ENCODE measurements around the gene ZNF680. TPM values are rescaled to one million over a fixed set of nuclear protein-coding genes. Genes with fewer than 3 reads are reported as not detected.

The ZNF680 gene
- total RNA-seq, 2 donors from 2014 or later = 17.6 to 48.2 TPM

- H3K27me3 ChIP-seq (replicated peaks; ENCODE audit: insufficient read depth) = no peaks in the 10 kb centered on the region
Observed at GRCh38 chr7:64498270-64498669, 64.6 kb downstream of the ZNF680 start.

DNA sequence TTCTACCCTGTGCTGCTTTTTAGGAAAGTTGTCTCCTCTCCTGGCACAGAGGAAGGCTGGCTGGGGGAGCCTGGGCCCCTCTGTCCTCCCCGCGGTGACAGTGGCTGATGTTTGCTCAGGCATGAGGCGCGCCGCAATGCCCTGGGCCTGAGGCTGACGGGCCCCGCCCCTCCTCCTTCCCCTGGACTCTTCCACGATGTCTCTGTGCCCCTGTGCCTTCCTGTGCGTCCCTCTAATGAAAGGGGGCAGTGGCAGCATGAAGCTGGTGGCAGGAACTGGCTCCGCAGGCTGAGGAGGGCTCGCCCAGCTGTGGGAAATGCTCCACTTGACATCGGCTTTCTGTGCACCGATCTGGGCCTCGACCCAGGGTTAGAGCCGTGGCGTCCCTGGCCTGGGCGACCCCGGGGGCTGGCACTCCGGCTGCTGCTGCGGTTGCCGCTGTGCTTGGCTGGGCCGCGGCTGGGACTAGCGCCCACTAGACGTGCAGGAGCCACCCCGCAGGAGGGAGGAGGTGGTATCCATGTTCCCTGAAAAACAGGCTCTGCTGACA, 67.9 kb downstream of the ZNF680 start:
- Histone ChIP-seq H3K27ac (peak overlapping the region; percentile 13 to 14), H3K36me3 (no peaks in the 10 kb centered on the region), H3K9me3 (no peaks in the 10 kb centered on the region), H3K4me3 (peak overlapping the region in 1 of 2 donors; percentile 13), H3K4me1 (replicated peaks) (no peaks in the 10 kb centered on the region), H3K27me3 (replicated peaks; ENCODE audit: insufficient read depth) (no peaks in the 10 kb centered on the region)
- TF ChIP-seq POLR2AphosphoS5 (IDR thresholded peaks at IDR 0.05) (no peak), POLR2A (IDR thresholded peaks at IDR 0.05) (no peak)
- TF ChIP-seq, protein P1, sequence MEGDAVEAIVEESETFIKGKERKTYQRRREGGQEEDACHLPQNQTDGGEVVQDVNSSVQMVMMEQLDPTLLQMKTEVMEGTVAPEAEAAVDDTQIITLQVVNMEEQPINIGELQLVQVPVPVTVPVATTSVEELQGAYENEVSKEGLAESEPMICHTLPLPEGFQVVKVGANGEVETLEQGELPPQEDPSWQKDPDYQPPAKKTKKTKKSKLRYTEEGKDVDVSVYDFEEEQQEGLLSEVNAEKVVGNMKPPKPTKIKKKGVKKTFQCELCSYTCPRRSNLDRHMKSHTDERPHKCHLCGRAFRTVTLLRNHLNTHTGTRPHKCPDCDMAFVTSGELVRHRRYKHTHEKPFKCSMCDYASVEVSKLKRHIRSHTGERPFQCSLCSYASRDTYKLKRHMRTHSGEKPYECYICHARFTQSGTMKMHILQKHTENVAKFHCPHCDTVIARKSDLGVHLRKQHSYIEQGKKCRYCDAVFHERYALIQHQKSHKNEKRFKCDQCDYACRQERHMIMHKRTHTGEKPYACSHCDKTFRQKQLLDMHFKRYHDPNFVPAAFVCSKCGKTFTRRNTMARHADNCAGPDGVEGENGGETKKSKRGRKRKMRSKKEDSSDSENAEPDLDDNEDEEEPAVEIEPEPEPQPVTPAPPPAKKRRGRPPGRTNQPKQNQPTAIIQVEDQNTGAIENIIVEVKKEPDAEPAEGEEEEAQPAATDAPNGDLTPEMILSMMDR (IDR thresholded peaks at IDR 0.05) = no peak
- intact Hi-C loops (cut with DNase I) = no loop called here
- WGBS = 4% methylated on average over 26 of the region's 26 CpGs
- no peak for DNase-seq (ENCODE audit: low spot score)

More at GRCh38 chr7:64498270-64498669, 64.6 kb downstream of the ZNF680 start:
- no peaks in the 10 kb centered on the region for H3K36me3 ChIP-seq
- WGBS = 39% methylated on average over 1 of the region's 1 CpG
- intact Hi-C loops (cut with DNase I) = no loop called here
- TF ChIP-seq, protein P1 (IDR thresholded peaks at IDR 0.05) = no peak
- TF ChIP-seq POLR2AphosphoS5 (IDR thresholded peaks at IDR 0.05) = peak; percentile 78
- no peak overlapping the region for H3K4me3 ChIP-seq
- H3K4me1 ChIP-seq (replicated peaks) = no peaks in the 10 kb centered on the region
- H3K27ac ChIP-seq = no peak overlapping the region
- peak; percentile 35 for DNase-seq (ENCODE audit: low spot score)
- H3K9me3 ChIP-seq = no peaks in the 10 kb centered on the region

DNA sequence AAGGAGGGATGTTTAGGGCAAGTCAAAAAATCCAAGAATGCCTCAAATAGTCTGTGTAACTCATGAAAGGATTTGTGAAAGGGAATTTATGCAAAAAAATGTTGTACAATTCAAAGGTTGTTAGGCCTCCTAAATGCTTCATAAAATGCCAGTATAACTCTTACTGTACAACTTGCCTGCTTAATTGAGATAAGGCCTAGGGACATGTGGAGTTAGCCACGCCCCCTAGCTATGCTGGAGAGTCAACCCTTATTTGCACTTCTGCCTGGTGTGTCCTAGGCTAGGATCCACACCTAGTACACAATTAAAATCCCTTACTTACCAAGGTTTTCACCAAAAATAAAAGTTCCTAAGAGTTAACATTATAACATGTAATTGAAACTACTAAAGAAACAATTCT, 77.2 kb downstream of the ZNF680 start:
- TF ChIP-seq, protein P1 (IDR thresholded peaks at IDR 0.05) = no peak
- TF ChIP-seq POLR2AphosphoS5 (IDR thresholded peaks at IDR 0.05) = no peak
- no peak for TF ChIP-seq POLR2A (IDR thresholded peaks at IDR 0.05)
- Histone ChIP-seq H3K27ac (no peak overlapping the region), H3K4me3 (no peak overlapping the region), H3K9me3 (no peaks in the 10 kb centered on the region), H3K36me3 (no peaks in the 10 kb centered on the region), H3K27me3 (replicated peaks; ENCODE audit: insufficient read depth) (no peaks in the 10 kb centered on the region), H3K4me1 (replicated peaks) (no peaks in the 10 kb centered on the region)
- intact Hi-C loops (cut with DNase I) = no loop called here
- WGBS = 65% methylated on average over 1 of the region's 1 CpG
- DNase-seq (ENCODE audit: low spot score) = no peak

Other genes starting within 250 kb of the ZNF680 start
- gene ZNF736, start 249.1 kb downstream of the ZNF680 start, total RNA-seq = 10 to 100 TPM; 12.4 to 23.4 TPM
- 1 to 10 TPM; 9.0 to 9.7 TPM for gene ZNF107, start 103.1 kb upstream of the ZNF680 start, total RNA-seq
- gene ZNF138, start 231.4 kb upstream of the ZNF680 start, total RNA-seq = 10 to 100 TPM; 10.1 to 13.5 TPM